Left ventricle myocardium inferior (tissue), 1 donor: Measurements from ENCODE around the gene SFXN1. TPM values are rescaled to one million over a fixed set of nuclear protein-coding genes. Genes with fewer than 3 reads are reported as not detected.

Experiments used
- DNase-seq: peaks from one replicate; pipeline ENCODE4 v3.0.0-alpha.2; 2020
- H3K27ac ChIP-seq: fragments of 200-600 bp; replicated peaks from 2 replicates; pipeline ENCODE4 v1.8.0; 2021
- H3K27me3 ChIP-seq: fragments of 200-600 bp; 2 replicates; pipeline ENCODE4 v1.8.0; 2021; ENCODE audit warnings: low read depth
- H3K36me3 ChIP-seq: fragments of 200-600 bp; 2 replicates; pipeline ENCODE4 v1.8.0; 2021
- H3K4me1 ChIP-seq: fragments of 200-600 bp; 2 replicates; pipeline ENCODE4 v1.8.0; 2021
- H3K4me3 ChIP-seq: fragments of 200-600 bp; 2 replicates; pipeline ENCODE4 v1.8.0; 2021; ENCODE audit warnings: mild to moderate bottlenecking, moderate library complexity
- H3K9me3 ChIP-seq: fragments of 200-600 bp; replicated peaks from 2 replicates; pipeline ENCODE4 v1.8.0; 2021
- CTCF ChIP-seq: fragments of 200-600 bp; IDR thresholded peaks from 2 replicates; pipeline ENCODE4 v1.8.0; 2021; ENCODE audit warnings: antibody characterized with exemption, mild to moderate bottlenecking, borderline replicate concordance
- intact Hi-C: fragments of 100-400 bp; cut with micrococcal nuclease; formaldehyde crosslinking; loops from one replicate; pipeline ENCODE4 v1.11.0; 2022
- total RNA-seq: library from RNA; stranded (reverse); fragmentation: NEBNext Ultra II Directional; extraction: Animal tissue kit (Norgen Biotek cat#: 25700); gene quantifications from one replicate; pipeline ENCODE4 v1.2.1, GENCODE V29; 2021
- donor health status: DM: no; HTN: yes; CAD: no; lungs with severe emphysema.

SFXN1 gene
- total RNA-seq, 1 donor from 2014 or later, result 37.2 TPM

DNA sequence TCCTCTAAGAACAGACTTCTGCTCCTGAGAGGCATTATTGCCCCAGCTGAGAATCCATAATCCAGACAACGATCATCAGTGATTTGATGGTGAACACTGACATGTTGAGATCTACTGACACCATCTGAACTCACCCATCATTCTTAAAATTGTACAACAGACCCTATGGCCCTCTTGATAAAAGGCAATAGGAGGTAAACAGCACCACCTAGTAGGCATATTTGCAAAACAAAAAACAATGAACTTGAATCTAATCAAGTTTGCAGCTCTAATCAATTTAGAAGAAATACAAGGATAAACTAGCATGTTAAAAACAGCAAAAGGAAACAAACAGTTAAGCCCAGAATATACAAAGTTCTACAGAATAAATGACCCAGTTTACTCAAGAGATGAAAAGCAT lies 89.6 kb downstream of the SFXN1 start:
- no peak overlapping the region for H3K4me3 ChIP-seq
- no peaks in the 10 kb centered on the region for H3K9me3 ChIP-seq
- intact Hi-C loops, result no loop called here
- no peaks in the 10 kb centered on the region for H3K36me3 ChIP-seq
- H3K4me1 ChIP-seq, result peaks cover 5% of the 10 kb centered on the region
- DNase-seq, result no peak
- no peaks in the 10 kb centered on the region for H3K27me3 ChIP-seq
- peak; percentile 10 for TF ChIP-seq CTCF
- H3K27ac ChIP-seq, result no peak overlapping the region

DNA sequence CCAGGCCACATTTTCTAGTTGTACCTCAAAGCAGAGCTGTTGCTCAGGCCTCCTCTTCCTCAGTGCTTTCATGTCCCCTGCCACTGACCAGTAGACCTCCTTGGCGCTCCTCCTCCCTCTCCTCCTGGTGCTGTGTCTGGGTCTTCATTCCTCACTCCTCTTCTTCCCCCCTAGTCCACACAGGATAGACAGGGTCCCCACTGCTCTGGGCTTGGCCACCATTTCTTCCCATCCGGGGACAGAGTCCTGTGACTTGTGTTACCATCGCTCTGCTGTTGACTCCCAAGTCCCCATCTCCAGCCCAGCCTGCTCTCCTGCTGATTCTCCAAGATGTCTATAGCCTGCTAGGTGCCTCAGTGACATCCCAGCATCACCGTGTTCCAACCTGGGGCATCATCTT lies 91.3 kb downstream of the SFXN1 start:
- no peak overlapping the region for H3K27ac ChIP-seq
- TF ChIP-seq CTCF, result no peak
- peaks cover 4% of the 10 kb centered on the region for H3K27me3 ChIP-seq
- intact Hi-C loops, result no loop called here
- peaks cover 19% of the 10 kb centered on the region for H3K4me1 ChIP-seq
- DNase-seq, result no peak
- no peaks in the 10 kb centered on the region for H3K36me3 ChIP-seq
- no peaks in the 10 kb centered on the region for H3K9me3 ChIP-seq
- H3K4me3 ChIP-seq, result no peak overlapping the region

DNA sequence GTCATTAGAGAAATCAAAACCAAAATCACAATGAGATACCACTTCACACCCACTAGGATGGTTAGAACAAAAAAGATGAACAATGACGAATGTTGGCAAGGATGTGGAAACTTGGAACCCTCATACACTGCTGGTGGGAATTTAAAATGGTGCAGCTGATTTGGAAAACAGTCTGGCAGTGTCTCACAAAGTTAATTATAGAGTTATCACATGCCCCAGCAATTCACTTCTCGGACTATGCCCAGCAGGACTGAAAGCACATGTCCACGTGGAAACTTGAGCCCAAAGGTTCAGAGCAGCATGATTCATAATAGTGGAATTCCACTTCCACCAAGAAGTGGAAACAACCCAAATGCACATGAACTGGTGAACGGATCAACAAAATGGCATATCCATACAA lies 94.5 kb downstream of the SFXN1 start:
- no peak for DNase-seq
- no peak overlapping the region for H3K4me3 ChIP-seq
- no peak for TF ChIP-seq CTCF
- H3K9me3 ChIP-seq, result no peaks in the 10 kb centered on the region
- peaks cover 15% of the 10 kb centered on the region for H3K4me1 ChIP-seq
- peaks cover 4% of the 10 kb centered on the region for H3K27me3 ChIP-seq
- H3K36me3 ChIP-seq, result no peaks in the 10 kb centered on the region
- intact Hi-C loops, result no loop called here
- peak overlapping the region; percentile 86 for H3K27ac ChIP-seq

GRCh38 chr5:175573493-175574269 lies 95.3 kb downstream of the SFXN1 start:
- H3K4me1 ChIP-seq, result peaks cover 15% of the 10 kb centered on the region
- H3K27ac ChIP-seq, result peak overlapping the region; percentile 86
- H3K4me3 ChIP-seq, result no peak overlapping the region
- DNase-seq, result no peak
- no peak for TF ChIP-seq CTCF
- intact Hi-C loops, result no loop called here
- H3K36me3 ChIP-seq, result no peaks in the 10 kb centered on the region
- no peaks in the 10 kb centered on the region for H3K9me3 ChIP-seq
- peaks cover 4% of the 10 kb centered on the region for H3K27me3 ChIP-seq

GRCh38 chr5:175575301-175575700 lies 96.9 kb downstream of the SFXN1 start:
- intact Hi-C loops, result no loop called here
- peaks cover 15% of the 10 kb centered on the region for H3K4me1 ChIP-seq
- no peak for TF ChIP-seq CTCF

More at GRCh38 chr5:175575301-175575700, 96.9 kb downstream of the SFXN1 start:
- Histone ChIP-seq H3K4me3 (no peak overlapping the region), H3K36me3 (no peaks in the 10 kb centered on the region), H3K9me3 (no peaks in the 10 kb centered on the region), H3K27ac (peak overlapping the region; percentile 86), H3K27me3 (peaks cover 4% of the 10 kb centered on the region)
- DNase-seq, result no peak
